LHCN-M2 (cell line): ENCODE measurements around the gene COL5A2. TPM values are rescaled to one million over a fixed set of nuclear protein-coding genes. Genes with fewer than 3 reads are reported as not detected.
A peak's percentile ranks its signal among the peaks of the same experiment; 100 is the strongest.

Source experiments
- DNase-seq: peaks from one replicate; pipeline ENCODE4 v3.0.0-alpha.2; 2012; ENCODE audit warnings: low read depth
- total RNA-seq: library from RNA; depleted of rRNA; stranded (reverse); fragments of >200 nt; gene quantifications from 2 replicates; pipeline ENCODE4 v1.2.3, GENCODE V29; 2014

Gene COL5A2
- total RNA-seq, 1 experiment from 2014 or later = 187 TPM

DNA sequence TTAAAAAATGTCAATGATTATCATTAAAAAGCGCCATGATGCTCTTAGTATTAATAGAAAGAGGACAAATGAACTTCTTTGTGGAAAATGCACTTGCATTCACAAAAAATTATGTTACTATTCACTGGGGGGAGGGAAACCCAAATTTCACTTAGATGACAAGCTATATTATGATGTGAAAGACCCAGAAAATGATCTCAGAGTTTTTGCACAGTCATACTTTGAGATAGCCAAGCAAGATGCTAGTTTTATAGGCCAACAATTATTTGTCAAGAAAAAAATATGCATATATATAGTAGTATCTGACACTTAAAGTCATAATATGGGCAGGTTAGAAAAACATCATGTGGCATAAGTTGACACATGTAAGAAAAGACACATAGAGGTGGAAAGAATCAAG lies 31.6 kb downstream of the COL5A2 start:
- no peak for DNase-seq

DNA sequence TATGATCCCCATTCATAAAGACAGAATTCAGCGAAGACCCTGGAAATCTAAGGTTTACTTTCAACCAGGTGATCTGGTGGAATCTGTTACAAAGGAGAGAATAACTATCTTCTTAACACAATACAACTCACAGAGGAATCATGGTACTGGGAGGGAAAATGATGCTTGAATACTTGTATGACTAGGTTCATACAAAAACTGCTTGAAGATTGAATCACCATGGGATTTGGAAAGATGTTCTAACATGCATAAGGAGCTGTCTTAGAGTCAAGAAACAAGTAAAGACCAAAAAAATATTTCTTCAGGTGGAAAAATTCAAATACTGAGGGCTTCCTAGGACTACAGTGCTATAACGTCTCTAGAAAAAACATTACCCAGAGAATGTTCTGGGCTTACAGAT lies 32.2 kb downstream of the COL5A2 start:
- no peak for DNase-seq

DNA sequence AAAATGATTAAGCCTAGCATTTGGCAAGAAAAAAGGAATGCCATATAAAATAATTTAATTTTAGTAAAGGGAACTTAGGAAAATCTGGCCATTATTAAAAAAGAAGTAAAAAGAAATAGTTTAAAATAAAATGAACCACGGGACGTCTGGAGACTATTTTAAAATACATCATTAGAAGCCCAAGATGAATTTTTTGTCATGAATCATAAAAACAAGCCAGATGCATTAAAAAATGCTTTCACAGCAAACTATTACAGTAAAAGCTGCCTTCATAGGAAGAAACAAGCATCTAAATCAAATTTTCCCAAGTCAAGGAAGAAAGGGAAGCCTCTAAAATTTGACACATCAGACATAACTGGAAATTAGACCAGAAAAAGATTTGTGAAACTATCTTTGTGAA lies 33.0 kb downstream of the COL5A2 start:
- no peak for DNase-seq

DNA sequence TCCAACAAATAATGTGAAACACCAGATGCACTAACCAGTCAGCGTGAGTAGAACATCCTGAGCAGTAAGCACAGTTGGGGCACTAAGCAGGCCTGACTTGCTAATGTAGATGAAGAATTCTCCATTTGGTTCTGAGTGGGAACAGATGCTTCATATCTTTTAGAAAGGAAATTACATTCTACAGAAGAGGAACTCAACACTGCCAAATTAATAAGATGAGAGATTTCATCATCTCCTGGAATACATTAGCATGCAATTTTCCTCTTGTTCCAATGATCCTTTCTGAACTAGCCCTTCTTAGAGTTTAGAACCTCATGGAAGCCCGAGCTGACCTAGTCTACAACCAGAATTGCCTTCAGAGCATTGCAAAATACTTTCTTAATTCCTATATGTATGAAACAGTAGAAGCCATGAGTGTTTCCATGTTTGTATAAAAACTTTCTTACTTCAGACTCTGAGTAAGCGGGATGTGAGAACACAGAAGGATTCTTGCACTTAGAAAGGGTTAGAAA lies 34.8 kb downstream of the COL5A2 start:
- DNase-seq = no peak

DNA sequence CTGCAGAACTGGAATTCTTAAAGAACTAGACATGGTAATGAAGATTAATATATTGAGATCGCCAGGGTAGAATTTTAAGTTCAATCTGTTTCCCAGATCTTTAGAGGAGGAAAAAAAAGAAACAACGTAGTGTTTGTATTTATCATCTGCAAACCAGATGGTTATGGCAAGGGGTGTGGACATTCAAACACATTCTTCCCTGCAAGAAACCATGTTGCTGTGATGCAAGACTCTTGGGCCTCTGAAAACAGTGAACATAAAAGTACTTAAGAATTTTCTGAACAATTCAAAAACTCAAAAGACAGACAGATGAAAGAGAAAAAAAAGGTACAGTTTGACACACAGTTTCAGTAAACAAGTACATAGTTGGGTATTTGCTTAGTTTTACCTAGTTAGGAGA lies 35.6 kb downstream of the COL5A2 start:
- DNase-seq = peak; percentile 51

DNA sequence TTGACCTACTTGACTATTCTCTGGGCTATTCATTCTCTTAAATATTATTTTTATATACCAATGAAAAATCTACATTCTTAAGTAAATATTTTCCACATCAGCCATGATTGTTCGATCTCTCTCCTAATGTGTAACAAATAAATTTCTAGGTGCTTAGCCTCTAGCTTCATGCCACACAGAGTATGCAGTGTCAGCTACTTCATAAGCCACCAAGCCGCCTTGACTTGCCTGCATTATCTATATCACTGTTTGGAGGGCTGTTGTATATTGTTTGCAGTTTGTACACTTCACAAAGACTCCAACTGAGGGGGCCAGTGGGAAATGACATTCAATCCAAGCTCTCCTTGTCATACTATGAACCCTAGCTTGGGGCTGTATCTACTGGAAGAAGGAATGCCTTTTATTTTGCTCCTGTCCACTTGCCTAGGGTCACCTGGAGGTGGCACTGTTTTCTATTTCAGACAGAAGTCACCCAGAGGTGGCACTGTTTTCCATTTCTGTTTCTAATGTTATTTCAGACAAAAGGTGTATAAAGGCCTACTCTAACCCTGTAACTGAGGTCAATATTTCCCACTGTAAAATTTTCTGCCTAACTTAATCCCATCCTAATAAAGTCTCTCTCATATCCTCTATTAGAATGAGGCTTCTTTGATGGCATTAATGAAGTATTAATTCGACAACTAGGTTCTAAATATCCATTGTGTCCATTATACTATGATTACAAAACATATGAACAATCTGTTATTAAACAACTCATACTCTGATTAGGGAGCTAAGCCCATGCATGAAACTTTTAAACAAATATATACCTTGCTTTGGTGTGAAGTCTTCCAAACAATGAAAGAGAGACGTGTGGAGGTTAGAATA lies 36.4 kb downstream of the COL5A2 start:
- DNase-seq = peak; percentile 69

DNA sequence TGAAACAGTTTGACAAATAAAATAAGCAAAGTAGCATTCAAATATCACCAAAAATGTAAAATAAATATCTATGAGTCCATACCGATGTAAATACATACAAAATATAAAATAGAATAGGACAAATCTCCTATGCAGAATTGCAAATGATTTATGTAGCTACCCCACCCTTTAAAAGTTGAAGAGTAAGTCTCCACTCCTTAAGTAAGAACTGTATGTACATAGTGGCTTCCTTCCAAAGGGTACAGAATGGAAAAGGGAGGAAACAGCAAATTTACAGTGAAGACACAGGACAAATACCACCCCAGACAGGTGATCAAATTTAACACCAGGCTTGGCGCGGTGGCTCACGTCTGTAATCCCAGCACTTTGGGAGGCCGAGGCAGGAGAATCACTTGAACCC lies 40.8 kb downstream of the COL5A2 start:
- no peak for DNase-seq

DNA sequence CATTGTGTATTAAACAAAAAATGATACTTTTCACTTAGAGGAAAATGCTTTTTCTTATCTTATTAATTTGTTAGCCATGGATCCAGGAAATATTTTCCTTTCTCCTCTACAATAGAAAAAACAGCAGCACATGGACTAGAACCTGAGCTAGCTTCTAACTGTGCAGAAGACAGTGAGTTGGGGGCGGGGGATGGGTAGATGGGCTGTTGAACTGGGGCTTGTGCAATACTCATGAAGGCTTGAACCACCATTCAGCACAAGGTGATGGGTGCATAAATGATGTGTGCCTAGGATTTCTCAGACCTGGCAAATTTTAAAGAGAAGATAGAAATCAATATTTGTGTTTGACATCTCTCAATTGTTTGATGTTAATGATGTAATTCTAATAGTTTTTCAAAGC lies 42.0 kb downstream of the COL5A2 start:
- no peak for DNase-seq

DNA sequence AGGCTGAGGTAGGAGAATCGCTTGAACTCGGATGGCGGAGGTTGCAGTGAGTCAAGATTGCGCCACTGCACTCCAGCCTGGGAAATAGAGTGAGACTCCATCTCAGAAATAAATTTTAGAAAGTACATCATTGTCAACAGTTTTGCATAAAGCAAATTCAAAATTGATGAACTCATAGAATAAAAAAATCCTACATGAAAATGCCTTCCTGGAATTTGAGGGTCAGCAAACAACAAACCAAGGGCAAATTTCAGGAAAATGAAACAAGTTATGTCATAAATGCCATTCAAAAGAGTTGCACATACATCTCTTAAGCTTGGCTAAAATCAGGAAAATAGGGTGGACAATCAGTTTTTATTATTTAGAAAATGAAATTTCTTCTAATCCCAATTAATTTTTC lies 45.1 kb downstream of the COL5A2 start:
- DNase-seq = no peak

DNA sequence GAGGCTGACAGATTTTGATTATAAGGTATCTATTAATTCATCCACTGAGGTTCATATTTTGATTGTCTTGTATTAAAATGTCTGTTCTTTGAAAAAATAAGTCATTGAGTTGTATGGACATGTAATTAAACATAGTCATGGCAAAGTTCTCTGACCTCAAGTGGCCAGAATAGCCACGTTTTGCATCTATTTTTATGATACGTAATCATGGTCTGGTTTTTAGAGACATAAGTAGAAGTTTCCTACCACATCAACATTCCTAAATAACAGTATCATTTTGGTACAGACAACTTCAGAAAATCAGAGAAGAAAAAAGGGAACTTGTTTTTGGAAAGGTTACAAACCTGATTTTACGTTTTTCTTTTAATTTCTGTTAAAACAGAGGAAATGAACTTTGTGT lies 47.6 kb downstream of the COL5A2 start:
- peak; percentile 64 for DNase-seq

DNA sequence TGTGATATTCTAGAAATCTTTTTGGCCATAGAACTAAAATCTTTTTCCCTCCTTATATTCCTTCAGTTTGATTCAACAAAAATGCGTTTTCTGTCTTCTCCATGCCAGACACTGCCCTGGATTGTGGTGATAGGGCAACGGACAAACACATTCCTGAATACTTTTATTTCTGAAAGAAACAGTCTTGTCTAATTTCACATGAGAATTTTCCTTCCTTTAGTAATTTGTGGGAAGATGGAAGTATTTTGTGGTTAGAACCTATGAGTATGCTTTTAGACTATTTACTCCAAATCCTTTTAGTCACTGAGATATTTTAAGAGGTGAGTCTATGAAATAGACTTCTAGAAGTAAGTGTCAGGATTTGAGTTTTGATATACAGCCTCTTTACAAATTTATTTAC lies 49.6 kb downstream of the COL5A2 start:
- peak; percentile 96 for DNase-seq

DNA sequence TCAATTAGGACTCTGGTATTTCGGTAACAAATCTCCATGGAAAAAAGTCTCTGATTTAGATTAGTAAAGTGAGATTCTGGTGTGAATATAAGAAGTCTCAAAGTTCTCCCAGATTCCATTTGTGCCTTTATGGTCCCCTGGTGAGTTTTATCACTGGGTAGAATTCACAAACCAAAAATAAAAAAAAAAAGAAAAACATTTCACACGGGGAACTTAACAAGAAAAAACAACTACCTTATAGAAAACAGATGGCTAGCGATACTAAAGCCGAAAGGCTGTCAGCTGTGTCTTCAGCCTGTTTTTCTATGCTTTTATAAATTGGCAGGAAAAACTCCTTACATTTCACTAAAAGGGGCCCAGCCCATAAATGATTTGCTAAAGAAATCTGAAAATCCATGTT lies 50.6 kb downstream of the COL5A2 start:
- DNase-seq = no peak

DNA sequence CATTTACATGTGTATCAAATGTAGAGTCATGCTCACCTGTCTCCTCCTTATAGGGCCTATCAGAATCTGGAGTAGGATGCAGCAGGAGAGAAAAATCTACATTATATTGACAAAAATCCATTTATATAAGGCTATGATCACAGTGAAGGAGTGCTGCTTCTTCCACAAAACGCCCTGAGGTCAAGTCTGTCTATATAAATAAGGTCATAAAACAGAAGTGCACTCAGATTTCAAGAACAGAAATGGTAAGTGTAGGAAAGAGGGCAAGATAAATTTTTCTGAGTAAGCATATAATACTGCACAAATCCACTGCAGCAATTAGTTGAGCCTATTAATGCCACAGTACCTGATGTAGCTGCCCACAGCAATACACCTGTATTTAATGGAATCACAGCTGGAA lies 51.8 kb downstream of the COL5A2 start:
- DNase-seq = no peak

DNA sequence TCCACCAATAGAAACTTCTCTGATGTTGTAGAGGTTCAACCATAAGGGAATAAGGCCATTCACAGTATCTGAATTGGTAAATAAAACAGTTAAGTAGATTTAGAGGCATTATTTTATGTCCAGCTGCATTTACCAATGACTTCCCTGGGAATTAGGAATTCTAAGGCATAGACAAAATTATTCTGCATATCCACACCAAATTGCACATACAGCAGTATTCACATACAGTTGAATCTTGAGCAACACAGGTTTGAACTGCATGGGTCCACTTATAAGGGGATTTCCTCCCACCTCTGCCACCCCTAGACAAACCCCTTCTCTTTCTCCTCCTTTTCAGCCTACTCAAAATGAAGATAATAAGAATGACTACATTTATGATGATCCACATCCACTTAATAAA lies 54.4 kb downstream of the COL5A2 start:
- no peak for DNase-seq

DNA sequence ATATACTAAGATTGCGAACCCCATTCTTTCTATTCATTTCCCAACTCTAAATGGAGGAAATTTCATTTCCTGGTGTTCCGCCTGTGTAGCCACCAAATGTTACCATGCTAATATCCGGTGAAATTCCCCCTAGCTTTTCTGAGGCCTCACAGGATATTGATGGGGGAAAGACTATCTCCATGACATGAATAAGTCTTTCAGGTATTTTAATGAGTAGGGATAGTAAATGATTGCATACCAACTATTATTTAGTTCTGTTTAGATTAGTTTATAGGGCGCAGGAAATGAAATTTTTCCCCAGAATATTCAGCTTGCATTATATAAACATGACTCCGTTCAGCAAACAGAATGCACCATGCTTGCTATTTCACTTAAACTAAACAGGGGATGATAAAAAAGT lies 55.4 kb downstream of the COL5A2 start:
- no peak for DNase-seq

DNA sequence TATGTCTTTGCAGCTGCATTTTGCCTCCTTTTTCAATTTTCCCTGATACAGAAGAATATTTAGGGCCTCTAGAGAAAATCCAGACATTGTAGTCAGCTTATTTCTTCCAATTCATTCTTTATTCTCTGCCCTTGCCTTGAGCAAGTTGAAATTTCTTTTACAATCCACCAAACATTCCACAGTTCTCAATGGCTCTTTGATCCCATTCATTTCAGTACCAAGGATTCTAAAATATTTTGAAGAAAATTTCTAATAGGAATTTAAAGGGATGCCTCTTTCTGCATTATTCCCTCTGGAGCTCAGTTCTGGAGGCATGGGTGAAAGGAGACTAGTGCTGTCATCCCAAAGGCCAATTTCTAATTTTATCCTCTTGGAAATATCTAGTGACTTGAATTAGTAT lies 61.2 kb downstream of the COL5A2 start:
- DNase-seq = no peak

DNA sequence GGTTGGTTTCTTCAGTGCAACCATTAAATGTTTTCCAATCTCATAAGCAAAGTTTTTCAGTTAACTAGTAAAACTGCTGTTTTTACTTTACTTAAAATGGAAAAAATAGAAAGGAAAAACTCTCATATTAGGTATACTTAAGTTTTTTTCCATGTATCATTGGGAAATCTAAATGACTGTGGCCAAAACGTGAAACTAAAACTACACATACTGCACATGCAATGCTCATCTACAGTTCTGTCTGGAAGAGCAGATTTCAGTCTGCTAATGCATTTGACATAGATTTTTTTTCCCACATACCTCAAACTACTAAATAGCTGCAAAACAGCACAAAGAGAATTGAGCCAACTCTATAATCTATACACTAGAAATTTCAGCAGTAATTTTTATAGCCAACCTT lies 62.6 kb downstream of the COL5A2 start:
- DNase-seq = no peak

DNA sequence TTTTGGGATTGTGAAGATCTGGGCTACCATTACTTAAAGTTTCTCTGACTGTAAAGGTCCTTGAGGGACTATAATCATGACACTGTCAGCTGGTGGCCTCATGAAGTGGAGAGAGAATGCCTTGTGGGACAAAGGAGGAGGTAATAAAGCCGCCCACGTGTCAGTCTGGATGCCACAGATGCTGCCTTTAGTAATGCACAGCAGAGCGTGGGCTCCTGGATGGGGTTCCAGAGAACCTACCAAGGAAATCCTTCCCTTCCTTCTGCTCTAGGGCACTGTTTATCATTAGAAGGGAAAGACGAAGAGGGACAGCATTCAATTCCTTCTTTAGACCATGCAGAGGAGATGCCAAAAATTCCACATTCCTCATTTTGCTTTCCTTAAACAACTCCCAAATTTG lies 63.5 kb downstream of the COL5A2 start:
- DNase-seq = no peak

DNA sequence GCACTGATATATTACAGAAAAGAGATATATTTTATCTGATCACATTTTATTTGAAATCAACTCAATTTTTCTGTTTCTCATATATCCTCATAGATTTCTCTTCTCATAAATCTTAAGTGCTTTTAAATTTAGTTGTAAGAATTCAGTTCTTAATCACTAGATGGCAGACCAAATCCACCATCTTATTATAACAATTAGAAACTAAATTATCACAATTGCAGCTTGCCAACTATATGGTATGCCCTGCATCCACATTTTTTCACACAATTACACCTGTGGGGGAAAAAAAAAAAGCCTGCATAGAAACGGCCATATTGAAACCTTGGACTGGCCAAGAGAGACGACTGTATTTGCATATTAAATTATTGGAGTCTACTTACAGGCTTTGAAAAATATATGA lies 64.4 kb downstream of the COL5A2 start:
- DNase-seq = peak; percentile 55

DNA sequence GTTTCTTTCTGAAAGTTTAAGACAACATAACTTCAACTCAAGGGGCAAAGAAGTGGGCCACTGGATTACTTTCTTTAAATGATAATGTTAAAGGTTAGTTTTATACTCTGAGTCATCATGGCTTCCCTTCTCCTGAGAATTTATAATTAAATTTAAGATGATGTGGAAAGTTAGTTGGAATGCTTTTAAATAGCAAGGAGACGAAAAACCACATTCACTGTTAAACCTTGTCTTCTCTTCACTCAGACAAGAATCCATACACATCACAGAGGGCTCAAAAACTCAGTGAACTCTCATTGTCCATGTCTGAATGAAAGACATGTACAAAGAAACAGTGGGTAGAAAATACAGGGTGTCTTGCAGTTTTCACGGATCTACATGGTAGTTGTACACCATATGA lies 65.6 kb downstream of the COL5A2 start:
- DNase-seq = no peak

DNA sequence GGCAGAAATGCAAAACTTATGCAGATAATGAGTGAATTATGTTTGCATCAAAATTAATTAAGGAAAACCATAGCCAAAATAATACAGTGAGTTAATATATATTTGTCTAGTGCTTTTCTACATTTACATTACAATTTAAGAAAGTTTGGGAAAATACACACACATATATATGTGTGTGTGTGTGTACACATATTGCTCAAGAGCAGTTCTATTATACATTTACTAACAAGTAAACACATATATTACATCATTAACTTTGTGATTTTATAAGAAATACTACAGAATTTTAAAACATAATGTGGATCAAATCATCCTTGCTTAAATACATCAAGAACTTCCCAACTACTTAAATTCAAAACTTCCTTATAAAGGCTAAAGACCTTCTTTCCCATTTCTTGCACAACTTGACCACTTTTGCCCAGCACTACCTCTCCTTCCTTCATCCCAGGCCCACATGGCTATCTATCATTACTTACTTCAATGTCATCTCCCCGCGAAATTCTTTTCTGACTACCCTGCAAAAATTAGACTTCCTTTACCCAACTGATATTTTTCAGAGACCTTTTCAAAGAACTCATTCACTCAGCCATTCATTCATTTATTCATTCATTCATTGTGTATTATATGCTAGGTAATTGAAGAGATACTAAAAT lies 68.4 kb downstream of the COL5A2 start:
- no peak for DNase-seq

DNA sequence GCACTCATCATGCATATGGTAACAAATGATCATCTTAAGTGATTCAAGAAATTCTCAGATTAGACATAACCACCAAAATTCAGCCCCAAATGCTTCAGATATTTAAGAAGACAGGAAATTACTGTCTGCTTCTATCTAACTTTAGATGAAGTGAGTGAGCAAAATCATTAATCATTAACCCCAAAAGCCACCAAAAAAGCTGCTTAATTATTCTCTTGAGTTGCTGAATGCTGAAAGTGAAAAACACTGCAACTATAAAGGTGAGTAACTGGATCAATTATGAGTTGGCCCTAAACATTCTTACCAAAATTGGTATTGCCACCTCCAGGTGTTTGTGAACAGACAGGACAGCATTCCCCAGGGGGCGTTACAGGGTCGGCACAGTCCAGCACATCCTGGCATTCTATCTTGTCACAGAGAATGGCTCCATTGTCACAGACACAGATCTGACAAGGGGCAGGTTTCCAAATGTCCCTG lies 69.6 kb downstream of the COL5A2 start:
- no peak for DNase-seq

DNA sequence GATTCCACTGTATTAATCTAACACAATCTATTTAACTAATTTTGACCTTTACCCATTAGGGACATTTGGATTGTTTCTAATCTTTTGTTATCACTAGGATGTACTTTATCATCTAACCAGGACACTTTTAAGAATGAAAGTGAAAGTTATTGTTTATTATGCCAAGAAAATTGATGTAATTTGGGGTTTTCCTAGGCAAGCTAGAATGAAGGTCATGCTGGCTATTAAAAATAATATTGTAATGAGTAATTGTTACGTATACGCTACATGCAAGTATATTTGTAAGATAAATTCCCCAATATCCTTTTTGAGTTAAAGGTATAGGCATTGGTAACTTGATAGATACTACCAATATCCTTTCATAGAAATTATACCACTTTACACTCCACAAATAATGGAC lies 74.6 kb downstream of the COL5A2 start:
- DNase-seq = no peak
